Measurements from ENCODE around the gene TIMM17B. TPM values are rescaled to one million over a fixed set of nuclear protein-coding genes. Genes with fewer than 3 reads are reported as not detected.

The TIMM17B gene
- total RNA-seq, 4 donors from 2014 or later = 14.3 to 27.3 (median 22.9) TPM

DNA sequence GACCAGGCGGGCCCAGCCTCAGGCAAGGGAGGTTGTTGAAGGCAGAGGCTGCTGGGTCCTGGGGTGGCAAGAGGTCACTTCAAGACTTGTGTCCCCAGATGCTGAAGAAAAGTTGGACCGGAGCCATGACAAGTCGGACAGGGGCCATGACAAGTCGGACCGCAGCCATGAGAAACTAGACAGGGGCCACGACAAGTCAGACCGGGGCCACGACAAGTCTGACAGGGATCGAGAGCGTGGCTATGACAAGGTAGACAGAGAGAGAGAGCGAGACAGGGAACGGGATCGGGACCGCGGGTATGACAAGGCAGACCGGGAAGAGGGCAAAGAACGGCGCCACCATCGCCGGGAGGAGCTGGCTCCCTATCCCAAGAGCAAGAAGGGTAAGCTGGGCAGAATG is 4.6 kb upstream of the TIMM17B start:
- TF ChIP-seq, protein P1, sequence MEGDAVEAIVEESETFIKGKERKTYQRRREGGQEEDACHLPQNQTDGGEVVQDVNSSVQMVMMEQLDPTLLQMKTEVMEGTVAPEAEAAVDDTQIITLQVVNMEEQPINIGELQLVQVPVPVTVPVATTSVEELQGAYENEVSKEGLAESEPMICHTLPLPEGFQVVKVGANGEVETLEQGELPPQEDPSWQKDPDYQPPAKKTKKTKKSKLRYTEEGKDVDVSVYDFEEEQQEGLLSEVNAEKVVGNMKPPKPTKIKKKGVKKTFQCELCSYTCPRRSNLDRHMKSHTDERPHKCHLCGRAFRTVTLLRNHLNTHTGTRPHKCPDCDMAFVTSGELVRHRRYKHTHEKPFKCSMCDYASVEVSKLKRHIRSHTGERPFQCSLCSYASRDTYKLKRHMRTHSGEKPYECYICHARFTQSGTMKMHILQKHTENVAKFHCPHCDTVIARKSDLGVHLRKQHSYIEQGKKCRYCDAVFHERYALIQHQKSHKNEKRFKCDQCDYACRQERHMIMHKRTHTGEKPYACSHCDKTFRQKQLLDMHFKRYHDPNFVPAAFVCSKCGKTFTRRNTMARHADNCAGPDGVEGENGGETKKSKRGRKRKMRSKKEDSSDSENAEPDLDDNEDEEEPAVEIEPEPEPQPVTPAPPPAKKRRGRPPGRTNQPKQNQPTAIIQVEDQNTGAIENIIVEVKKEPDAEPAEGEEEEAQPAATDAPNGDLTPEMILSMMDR (IDR thresholded peaks at IDR 0.05; ENCODE audit: low read depth) = no peak

DNA sequence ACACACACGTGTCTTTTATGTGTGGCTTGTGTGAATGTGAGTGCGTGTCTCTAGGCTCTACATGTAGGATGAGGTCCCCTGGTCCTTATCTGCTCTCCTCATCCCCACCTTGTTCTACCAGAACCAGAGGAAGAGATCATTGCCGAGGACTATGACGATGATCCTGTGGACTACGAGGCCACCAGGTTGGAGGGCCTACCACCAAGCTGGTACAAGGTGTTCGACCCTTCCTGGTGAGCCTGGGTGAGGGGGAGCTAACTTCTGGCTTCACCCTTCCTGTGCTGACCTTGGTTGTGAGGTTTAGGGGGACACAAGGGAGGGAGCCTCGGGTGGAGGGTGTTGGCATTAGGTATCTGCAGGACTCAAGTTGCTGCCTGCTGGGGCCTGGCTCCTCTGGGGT is 3.5 kb upstream of the TIMM17B start:
- TF ChIP-seq, protein P1 (IDR thresholded peaks at IDR 0.05; ENCODE audit: low read depth) = no peak

DNA sequence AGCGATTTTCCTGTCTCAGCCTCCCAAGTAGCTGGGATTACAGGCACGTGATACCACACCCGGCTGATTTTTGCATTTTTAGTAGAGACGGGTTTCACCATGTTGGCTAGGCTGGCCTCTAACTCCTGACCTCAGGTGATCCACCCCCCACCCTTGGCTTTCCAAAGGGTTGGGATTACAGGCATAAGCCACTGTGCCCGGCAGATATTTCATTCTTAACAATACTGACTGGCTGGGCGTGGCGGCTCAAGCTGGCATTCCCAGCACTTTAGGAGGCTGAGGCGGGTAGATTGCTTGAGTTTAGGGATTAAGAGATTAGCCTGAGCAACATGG is 1.5 kb upstream of the TIMM17B start:
- TF ChIP-seq, protein P1 (IDR thresholded peaks at IDR 0.05; ENCODE audit: low read depth) = no peak

DNA sequence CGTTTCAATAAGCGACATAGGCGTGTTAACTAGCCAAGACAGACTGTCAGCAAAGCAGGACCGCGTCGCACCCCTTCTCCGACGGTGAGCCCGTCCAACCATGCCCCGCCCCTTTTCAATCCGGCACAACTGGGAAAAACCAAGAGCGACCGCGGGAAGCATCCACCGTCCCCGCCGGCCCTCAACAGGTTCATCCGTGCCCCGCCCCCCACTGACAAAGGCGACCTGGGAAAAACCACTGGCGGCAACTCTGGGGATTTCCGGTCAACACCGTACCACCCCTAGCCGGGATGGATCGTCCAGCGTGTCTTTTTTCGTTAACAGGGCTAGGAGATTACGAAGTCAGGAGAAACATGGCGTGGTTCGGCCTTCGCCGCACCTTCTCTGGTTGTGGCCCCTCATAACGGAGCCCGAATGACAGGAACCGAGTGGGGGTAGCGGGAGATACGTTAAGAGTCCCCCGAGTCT is 377 bp downstream of the TIMM17B start:
- TF ChIP-seq, protein P1 (IDR thresholded peaks at IDR 0.05; ENCODE audit: low read depth) = no peak

DNA sequence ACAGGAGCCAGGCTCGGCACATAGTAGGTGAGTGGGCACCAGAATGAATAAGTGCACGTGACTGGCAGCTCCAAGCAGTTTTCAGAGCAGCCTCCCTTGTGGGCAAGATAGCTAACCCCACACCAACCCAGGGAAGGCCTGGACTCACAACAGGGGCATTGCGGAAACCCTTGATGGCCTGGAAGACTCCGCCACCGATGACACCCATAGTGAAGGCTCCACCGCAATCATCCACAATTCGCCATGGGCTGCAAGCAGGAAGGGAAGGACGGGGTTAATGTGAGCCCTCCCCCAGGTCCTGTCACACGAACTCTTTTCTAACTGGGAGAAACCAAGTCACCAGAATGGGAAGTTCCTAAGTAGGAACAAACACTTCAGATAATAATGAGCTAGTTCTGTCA is 957 bp downstream of the TIMM17B start:
- TF ChIP-seq, protein P1 (IDR thresholded peaks at IDR 0.05; ENCODE audit: low read depth) = no peak

DNA sequence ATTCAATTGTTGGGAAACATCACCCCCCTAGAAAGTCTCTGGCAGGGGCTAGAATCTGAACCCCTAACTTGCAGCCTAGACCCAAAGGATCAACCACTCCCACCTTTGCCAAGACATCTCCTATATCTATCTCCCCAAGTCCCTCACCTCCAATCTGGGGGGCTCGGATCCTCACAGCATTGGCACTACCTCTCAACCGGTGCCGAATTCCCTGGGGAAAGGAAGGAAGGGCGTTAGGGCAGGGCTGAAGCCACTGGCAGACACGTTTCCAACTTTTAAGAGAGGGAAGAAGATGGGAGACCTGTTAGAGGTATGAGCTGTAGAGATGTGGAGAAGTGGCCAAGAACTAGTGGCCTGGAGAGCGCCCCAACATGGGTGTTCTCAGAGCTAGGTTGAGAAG is 2.7 kb downstream of the TIMM17B start:
- TF ChIP-seq, protein P1 (IDR thresholded peaks at IDR 0.05; ENCODE audit: low read depth) = no peak

DNA sequence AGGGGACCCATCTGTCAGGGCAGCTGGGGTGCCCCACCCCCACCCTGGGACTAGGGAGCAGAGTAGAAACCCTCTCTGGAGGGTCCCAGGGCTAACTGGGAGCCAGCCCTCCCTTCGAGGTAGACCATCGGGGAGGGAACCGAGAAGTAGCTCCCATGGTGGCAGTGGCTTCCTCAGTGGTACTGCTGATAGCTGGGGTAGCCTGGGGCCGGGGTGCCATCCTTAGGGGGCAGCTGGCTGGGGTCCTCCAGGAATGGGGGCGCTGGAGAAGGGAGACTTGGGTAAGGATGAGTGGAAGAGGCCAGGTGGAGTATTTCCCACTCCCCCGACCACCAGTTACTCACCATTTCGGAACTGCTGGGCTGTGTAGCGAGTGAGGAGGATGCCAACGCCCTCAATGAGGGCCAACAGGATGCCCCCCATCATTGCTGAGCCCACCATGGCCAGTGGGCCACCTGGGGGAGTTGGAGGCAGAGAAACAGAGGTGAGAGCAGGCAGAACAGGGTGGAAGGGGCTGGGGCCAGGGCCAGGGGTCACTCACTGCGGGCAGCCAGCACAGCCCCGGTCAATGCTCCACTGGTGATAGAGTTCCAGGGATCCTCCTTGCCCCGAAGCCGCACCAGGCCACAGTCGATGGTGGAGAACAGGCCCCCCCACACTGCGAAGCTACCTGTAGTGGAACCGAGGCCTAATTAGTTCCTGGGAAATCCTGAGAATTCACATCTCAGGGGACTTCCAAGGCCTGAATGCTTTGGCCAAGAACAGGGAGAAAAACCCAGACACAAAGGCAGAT is 3.8 kb downstream of the TIMM17B start:
- TF ChIP-seq, protein P1 (IDR thresholded peaks at IDR 0.05; ENCODE audit: low read depth) = no peak

All from subcutaneous adipose tissue (tissue), 4 donors.